WTC11 (cell line): ENCODE results near the gene NET1.

Source experiments
- CTCF ChIP-seq: fragments of 200-600 bp; IDR thresholded peaks from 2 replicates; pipeline ENCODE4 v1.8.0; 2022; ENCODE audit warnings: antibody characterized with exemption
- FOXJ3 ChIP-seq: sonication (generic); formaldehyde crosslinking; IDR thresholded peaks from 2 replicates; pipeline ENCODE4 v1.9.0; 2021; ENCODE audit warnings: missing genetic modification reagents, mild to moderate bottlenecking, borderline replicate concordance
- OVOL2 ChIP-seq: fragments of 250-450 bp; sonication (Bioruptor Pico); IDR thresholded peaks from 2 replicates; pipeline ENCODE4 v1.9.0; 2021; ENCODE audit warnings: mild to moderate bottlenecking, borderline replicate concordance
- RELA ChIP-seq: sonication (generic); formaldehyde crosslinking; IDR thresholded peaks from 2 replicates; pipeline ENCODE4 v1.8.1; 2022; ENCODE audit warnings: missing genetic modification reagents, mild to moderate bottlenecking, borderline replicate concordance
- SMAD3 ChIP-seq: sonication (generic); formaldehyde crosslinking; IDR thresholded peaks from 2 replicates; pipeline ENCODE4 v1.8.0; 2022; ENCODE audit warnings: missing genetic modification reagents, mild to moderate bottlenecking, borderline replicate concordance
- SP1 ChIP-seq: sonication (generic); formaldehyde crosslinking; conservative IDR thresholded peaks from 2 replicates; pipeline ENCODE4 v1.8.1; 2022; ENCODE audit warnings: missing genetic modification reagents
- TCF7 ChIP-seq: sonication (generic); formaldehyde crosslinking; IDR thresholded peaks from 2 replicates; pipeline ENCODE4 v1.8.0; 2022; ENCODE audit warnings: mild to moderate bottlenecking, low read depth, missing genetic modification reagents, moderate library complexity
- ZNF532 ChIP-seq: fragments of 250-450 bp; sonication (Bioruptor Pico); IDR thresholded peaks from 2 replicates; pipeline ENCODE4 v1.9.0; 2021; ENCODE audit warnings: mild to moderate bottlenecking, borderline replicate concordance

- TF ChIP-seq OVOL2 (CRISPR knock-in tag) (no peak), RELA (CRISPR knock-in tag) (no peak), CTCF (no peak), TCF7 (CRISPR knock-in tag) (no peak), ZNF532 (CRISPR knock-in tag) (no peak), SP1 (CRISPR knock-in tag) (no peak), FOXJ3 (CRISPR knock-in tag) (no peak), SMAD3 (CRISPR knock-in tag) (no peak)
These were observed 44.2 kb downstream of the NET1 start for GRCh38 chr10:5456563-5456962.
